Measurements from ENCODE around the gene PDE6G. TPM values are rescaled to one million over a fixed set of nuclear protein-coding genes. Genes with fewer than 3 reads are reported as not detected.

Gene PDE6G
- total and polyA plus RNA-seq, 2 of the 13 experiments (the other 11 are each of a cell fraction or from before 2014, with no cell fraction given) = 1.4 to 6.7 TPM

DNA sequence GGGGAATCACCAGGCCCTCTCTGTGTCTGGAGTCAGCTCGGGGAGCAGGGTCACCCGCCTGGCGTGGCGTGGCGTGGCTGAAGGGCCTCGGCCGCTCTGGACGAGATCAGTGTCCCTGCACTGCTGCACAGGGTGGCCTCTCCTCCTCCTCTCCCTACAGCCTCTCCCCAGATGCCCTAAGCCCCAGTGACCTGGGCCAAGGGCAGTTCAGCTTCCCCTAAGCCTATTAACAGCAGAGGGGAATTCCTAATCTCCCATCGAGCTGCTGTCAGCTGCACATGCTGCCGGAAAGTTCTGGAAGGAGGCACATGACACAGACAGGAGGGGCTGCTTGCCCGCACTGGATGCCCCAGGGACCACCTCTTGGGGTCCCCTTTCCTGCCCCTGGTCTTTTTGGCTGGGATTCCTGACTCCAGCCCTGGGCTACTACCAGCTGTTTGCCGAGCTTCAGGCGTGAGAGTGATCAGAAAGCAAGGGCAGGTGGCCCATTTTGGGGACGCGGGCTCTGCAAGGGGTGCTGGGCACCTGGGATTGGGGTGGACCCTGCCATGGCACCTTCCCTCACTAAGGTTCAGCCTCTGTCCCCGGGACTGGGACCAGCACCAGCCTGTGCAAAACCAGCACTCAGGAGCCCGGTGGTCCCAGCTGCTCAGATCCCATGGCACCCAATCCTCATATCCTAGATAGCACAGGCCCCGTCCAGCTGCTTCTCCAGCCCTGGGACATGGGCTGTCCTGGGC is 794 bp downstream of the PDE6G start (continued):
- TF ChIP-seq ARID4A (CRISPR knock-in tag; IDR thresholded peaks at IDR 0.05; ENCODE audit: borderline replicate concordance) (peak; percentile 48; the same call in 1 of the 2 replicates), TEAD3 (CRISPR knock-in tag; optimal IDR thresholded peaks at IDR 0.05; ENCODE audit: borderline replicate concordance) (peak; percentile 59), NR2F1 (CRISPR knock-in tag; IDR thresholded peaks at IDR 0.05) (peak in 1 of 2 experiments; percentile 49; a peak in 1 of 4 replicates), ELF1 (CRISPR knock-in tag; IDR thresholded peaks at IDR 0.05) (0 out of 2 replicates have a peak, but pooled peaks have one; percentile 10), KDM5B (CRISPR knock-in tag; IDR thresholded peaks at IDR 0.05; ENCODE audit: borderline replicate concordance) (peak; percentile 39; the same call in 1 of the 2 replicates), EEA1 (CRISPR knock-in tag; IDR thresholded peaks at IDR 0.05; ENCODE audit: borderline replicate concordance) (no peak), ETS1 (CRISPR knock-in tag; IDR thresholded peaks at IDR 0.05) (no peak), MIXL1 (CRISPR knock-in tag; IDR thresholded peaks at IDR 0.05) (peak; percentile 93), GTF2F1 (IDR thresholded peaks at IDR 0.05; ENCODE audit: low read length) (no peak), FOXM1 (CRISPR knock-in tag; IDR thresholded peaks at IDR 0.05) (no peak), SIX4 (CRISPR knock-in tag; IDR thresholded peaks at IDR 0.05) (no peak), REPIN1 (CRISPR knock-in tag; IDR thresholded peaks at IDR 0.05; ENCODE audit: borderline replicate concordance, low read depth) (no peak), ESRRA (CRISPR knock-in tag; IDR thresholded peaks at IDR 0.05; ENCODE audit: low read depth) (peak; percentile 68), MAX (IDR thresholded peaks at IDR 0.05) (peak; percentile 83), POLR2A (IDR thresholded peaks at IDR 0.05; ENCODE audit: insufficient read depth in 1 of 2, low read depth in 2 of 2, low read length in 2 of 2) (no peak), ATF7-NPFF (CRISPR knock-in tag; IDR thresholded peaks at IDR 0.05; ENCODE audit: low read depth) (no peak), HNRNPH1 (optimal IDR thresholded peaks at IDR 0.05; ENCODE audit: low read depth, low read length) (no peak), DMAP1 (CRISPR knock-in tag; IDR thresholded peaks at IDR 0.05) (no peak), LCORL (IDR thresholded peaks at IDR 0.05) (no peak), LCORL (CRISPR knock-in tag; IDR thresholded peaks at IDR 0.05) (peak; percentile 88), ZNF572 (CRISPR knock-in tag; IDR thresholded peaks at IDR 0.05) (0 out of 2 replicates have a peak, but pooled peaks have one; percentile 56), TARDBP (CRISPR knock-in tag; IDR thresholded peaks at IDR 0.05) (0 out of 2 replicates have a peak, but pooled peaks have one; percentile 33), ZNF547 (CRISPR knock-in tag; IDR thresholded peaks at IDR 0.05) (peak; percentile 63; the same call in 1 of the 2 replicates), TOE1 (CRISPR knock-in tag; IDR thresholded peaks at IDR 0.05) (no peak), GATAD2A (CRISPR knock-in tag; IDR thresholded peaks at IDR 0.05) (peak; percentile 37; the same call in 1 of the 2 replicates)
- TF ChIP-seq, protein P1, sequence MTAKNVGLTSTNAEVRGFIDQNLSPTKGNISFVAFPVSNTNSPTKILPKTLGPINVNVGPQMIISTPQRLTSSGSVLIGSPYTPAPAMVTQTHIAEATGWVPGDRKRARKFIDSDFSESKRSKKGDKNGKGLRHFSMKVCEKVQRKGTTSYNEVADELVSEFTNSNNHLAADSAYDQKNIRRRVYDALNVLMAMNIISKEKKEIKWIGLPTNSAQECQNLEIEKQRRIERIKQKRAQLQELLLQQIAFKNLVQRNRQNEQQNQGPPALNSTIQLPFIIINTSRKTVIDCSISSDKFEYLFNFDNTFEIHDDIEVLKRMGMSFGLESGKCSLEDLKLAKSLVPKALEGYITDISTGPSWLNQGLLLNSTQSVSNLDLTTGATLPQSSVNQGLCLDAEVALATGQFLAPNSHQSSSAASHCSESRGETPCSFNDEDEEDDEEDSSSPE (CRISPR knock-in tag; IDR thresholded peaks at IDR 0.05) = peak; percentile 74
